HEK293 (cell line): ENCODE results near the gene PALD1.

Experiments used
- CTCF ChIA-PET: fragments of 350-600 bp; formaldehyde crosslinking; extraction: SDS; loops from one replicate; lab custom pipeline; 2021; ENCODE audit warnings: antibody characterized with exemption; lab: Yijun Ruan, JAX
- POLR2A ChIA-PET: fragments of 300-600 bp; formaldehyde crosslinking; extraction: SDS; loops from one replicate; lab custom pipeline; 2020; ENCODE audit warnings: antibody characterized with exemption, inconsistent platforms; lab: Yijun Ruan, JAX
- H3K27ac ChIP-seq: fragments of 200-500 bp; sonication (Bioruptor generic); 2 replicates; pipeline ENCODE4 v1.5.1; 2014; ENCODE audit warnings: low read depth, low read length, control low read depth, inconsistent platforms; ENCODE audit errors: extremely low read depth
- H3K36me3 ChIP-seq, 2 experiments: fragments of 200-500 bp in 1 of 2; sonication (Bioruptor generic) in 1 of 2; 1 replicate in 1 of 2; 2 replicates in 1 of 2; pipeline ENCODE4 v1.5.1; 2014 to 2017; ENCODE audit warnings: inconsistent platforms in 2 of 2, low read length in 2 of 2; ENCODE audit not compliant: control insufficient read depth in 2 of 2, insufficient read depth in 1 of 2
- H3K4me1 ChIP-seq: fragments of 200-500 bp; sonication (Bioruptor generic); 2 replicates; pipeline ENCODE4 v1.5.1; 2014; ENCODE audit warnings: mild to moderate bottlenecking, low read length, inconsistent platforms; ENCODE audit not compliant: control insufficient read depth, insufficient read depth
- H3K4me3 ChIP-seq: 2 replicates; pipeline ENCODE4 v1.5.1; 2011; ENCODE audit warnings: low read depth, mild to moderate bottlenecking, control low read depth, low read length, moderate library complexity
- H3K9me3 ChIP-seq: fragments of 200-500 bp; sonication (Bioruptor generic); 2 replicates; pipeline ENCODE4 v1.5.1; 2014; ENCODE audit warnings: low read depth, low read length, inconsistent platforms; ENCODE audit not compliant: control insufficient read depth, insufficient read depth
- BCL11B ChIP-seq: fragments of 450-650 bp; formaldehyde crosslinking; IDR thresholded peaks from 2 replicates; pipeline ENCODE4 v1.5.1; 2016; ENCODE audit warnings: low read depth, missing biosample characterization, missing genetic modification characterization
- GLIS2 ChIP-seq: fragments of 450-650 bp; formaldehyde crosslinking; IDR thresholded peaks from 2 replicates; pipeline ENCODE4 v1.5.1; 2016; ENCODE audit warnings: missing biosample characterization, missing genetic modification characterization
- KLF16 ChIP-seq: fragments of 450-650 bp; formaldehyde crosslinking; IDR thresholded peaks from 2 replicates; pipeline ENCODE4 v1.5.1; 2017; ENCODE audit warnings: missing biosample characterization, missing genetic modification characterization
- KLF9 ChIP-seq: fragments of 450-650 bp; formaldehyde crosslinking; IDR thresholded peaks from 2 replicates; pipeline ENCODE4 v1.5.1; 2016; ENCODE audit warnings: missing biosample characterization, missing genetic modification characterization, low read depth
- OVOL3 ChIP-seq: fragments of 450-650 bp; formaldehyde crosslinking; IDR thresholded peaks from 2 replicates; pipeline ENCODE4 v1.5.1; 2016; ENCODE audit warnings: missing biosample characterization, missing genetic modification characterization
- RBAK ChIP-seq: fragments of 450-650 bp; formaldehyde crosslinking; IDR thresholded peaks from 2 replicates; pipeline ENCODE4 v1.5.1; 2016; ENCODE audit warnings: missing biosample characterization, missing genetic modification characterization
- SALL2 ChIP-seq: fragments of 450-650 bp; formaldehyde crosslinking; IDR thresholded peaks from 2 replicates; pipeline ENCODE4 v1.5.0; 2017; ENCODE audit warnings: missing biosample characterization, mild to moderate bottlenecking, missing genetic modification characterization, borderline replicate concordance
- SP7 ChIP-seq: fragments of 450-650 bp; formaldehyde crosslinking; IDR thresholded peaks from 2 replicates; pipeline ENCODE4 v1.5.1; 2016; ENCODE audit warnings: missing biosample characterization, missing genetic modification characterization
- ZBTB48 ChIP-seq: fragments of 450-650 bp; formaldehyde crosslinking; IDR thresholded peaks from 2 replicates; pipeline ENCODE4 v1.5.1; 2016; ENCODE audit warnings: missing biosample characterization, missing genetic modification characterization
- ZNF146 ChIP-seq: fragments of 450-650 bp; formaldehyde crosslinking; IDR thresholded peaks from 2 replicates; pipeline ENCODE4 v1.5.1; 2016; ENCODE audit warnings: missing biosample characterization, missing genetic modification characterization
- ZNF19 ChIP-seq: fragments of 450-650 bp; formaldehyde crosslinking; IDR thresholded peaks from 2 replicates; pipeline ENCODE4; 2016; ENCODE audit warnings: missing biosample characterization, missing genetic modification characterization, low read depth
- ZNF23 ChIP-seq: fragments of 450-650 bp; formaldehyde crosslinking; IDR thresholded peaks from 2 replicates; pipeline ENCODE4 v1.5.1; 2016; ENCODE audit warnings: missing biosample characterization, missing genetic modification characterization, borderline replicate concordance
- ZNF324 ChIP-seq: fragments of 450-650 bp; formaldehyde crosslinking; IDR thresholded peaks from 2 replicates; pipeline ENCODE4 v1.5.1; 2016; ENCODE audit warnings: missing biosample characterization, missing genetic modification characterization
- ZNF341 ChIP-seq: fragments of 450-650 bp; formaldehyde crosslinking; IDR thresholded peaks from 2 replicates; pipeline ENCODE4; 2016; ENCODE audit warnings: low read depth, missing biosample characterization, missing genetic modification characterization
- ZNF426 ChIP-seq: fragments of 450-650 bp; formaldehyde crosslinking; IDR thresholded peaks from 2 replicates; pipeline ENCODE4 v1.5.1; 2017; ENCODE audit warnings: missing biosample characterization, missing genetic modification characterization, mild to moderate bottlenecking, inconsistent platforms, moderate library complexity
- ZNF664 ChIP-seq: fragments of 450-650 bp; formaldehyde crosslinking; IDR thresholded peaks from 2 replicates; pipeline ENCODE4 v1.5.1; 2016; ENCODE audit warnings: missing biosample characterization, missing genetic modification characterization
- ZNF785 ChIP-seq: fragments of 450-650 bp; formaldehyde crosslinking; IDR thresholded peaks from 2 replicates; pipeline ENCODE4 v1.5.1; 2016; ENCODE audit warnings: missing biosample characterization, missing genetic modification characterization
- ZSCAN30 ChIP-seq: fragments of 450-650 bp; IDR thresholded peaks from 2 replicates; pipeline ENCODE4 v1.5.1; 2018; ENCODE audit warnings: missing biosample characterization, mild to moderate bottlenecking, missing genetic modification characterization, moderate library complexity
- TF ChIP-seq, protein P1 (sequence below): fragments of 450-650 bp; formaldehyde crosslinking; IDR thresholded peaks from 2 replicates; pipeline ENCODE4 v1.5.1; 2016; ENCODE audit warnings: missing biosample characterization, missing genetic modification characterization
- TF ChIP-seq, protein P2 (sequence below): fragments of 450-650 bp; formaldehyde crosslinking; optimal IDR thresholded peaks from 2 replicates; pipeline ENCODE3; 2016; ENCODE audit warnings: missing biosample characterization, mild to moderate bottlenecking, missing genetic modification characterization
- TF ChIP-seq, protein P3 (sequence below): fragments of 450-650 bp; formaldehyde crosslinking; IDR thresholded peaks from 2 replicates; pipeline ENCODE4 v1.5.1; 2016; ENCODE audit warnings: missing biosample characterization, missing genetic modification characterization
- TF ChIP-seq, protein P4 (sequence below): fragments of 450-650 bp; formaldehyde crosslinking; IDR thresholded peaks from 2 replicates; pipeline ENCODE4 v1.5.1; 2016; ENCODE audit warnings: missing biosample characterization, missing genetic modification characterization

The PALD1 gene

DNA sequence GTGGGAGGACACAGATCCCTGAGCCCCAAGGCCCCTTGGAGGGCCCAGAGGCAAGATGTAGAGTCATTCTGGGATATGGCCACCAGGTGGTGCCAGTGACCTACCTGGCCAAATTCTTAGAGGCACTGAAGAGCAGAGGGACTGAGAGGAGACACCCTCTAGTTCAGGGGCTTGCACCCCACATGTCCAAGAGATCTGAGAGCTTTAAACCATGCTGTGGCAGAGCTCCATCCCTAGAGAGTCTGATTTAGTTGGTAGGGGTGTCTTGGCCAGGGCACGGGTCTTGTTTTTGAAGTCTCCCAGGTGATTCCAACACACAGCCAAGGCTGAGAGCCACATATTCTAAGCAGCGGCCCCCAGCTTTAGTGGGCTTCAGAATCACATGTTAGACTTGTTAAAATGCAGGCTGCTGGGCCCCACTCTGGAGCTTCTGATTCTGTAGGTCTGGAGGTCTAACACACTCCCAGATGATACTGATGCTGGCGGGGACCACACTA is 71.4 kb downstream of the PALD1 start (continued):
- TF ChIP-seq, protein P1, sequence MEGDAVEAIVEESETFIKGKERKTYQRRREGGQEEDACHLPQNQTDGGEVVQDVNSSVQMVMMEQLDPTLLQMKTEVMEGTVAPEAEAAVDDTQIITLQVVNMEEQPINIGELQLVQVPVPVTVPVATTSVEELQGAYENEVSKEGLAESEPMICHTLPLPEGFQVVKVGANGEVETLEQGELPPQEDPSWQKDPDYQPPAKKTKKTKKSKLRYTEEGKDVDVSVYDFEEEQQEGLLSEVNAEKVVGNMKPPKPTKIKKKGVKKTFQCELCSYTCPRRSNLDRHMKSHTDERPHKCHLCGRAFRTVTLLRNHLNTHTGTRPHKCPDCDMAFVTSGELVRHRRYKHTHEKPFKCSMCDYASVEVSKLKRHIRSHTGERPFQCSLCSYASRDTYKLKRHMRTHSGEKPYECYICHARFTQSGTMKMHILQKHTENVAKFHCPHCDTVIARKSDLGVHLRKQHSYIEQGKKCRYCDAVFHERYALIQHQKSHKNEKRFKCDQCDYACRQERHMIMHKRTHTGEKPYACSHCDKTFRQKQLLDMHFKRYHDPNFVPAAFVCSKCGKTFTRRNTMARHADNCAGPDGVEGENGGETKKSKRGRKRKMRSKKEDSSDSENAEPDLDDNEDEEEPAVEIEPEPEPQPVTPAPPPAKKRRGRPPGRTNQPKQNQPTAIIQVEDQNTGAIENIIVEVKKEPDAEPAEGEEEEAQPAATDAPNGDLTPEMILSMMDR (tag by site-specific recombination) = peak; percentile 82
- TF ChIP-seq ZNF19 (tag by site-specific recombination) (no peak), GLIS2 (tag by site-specific recombination) (no peak), KLF16 (no peak), ZNF426 (no peak), ZBTB48 (tag by site-specific recombination) (0 out of 2 replicates have a peak, but pooled peaks have one; percentile 62), ZNF324 (tag by site-specific recombination) (no peak), OVOL3 (no peak)

DNA sequence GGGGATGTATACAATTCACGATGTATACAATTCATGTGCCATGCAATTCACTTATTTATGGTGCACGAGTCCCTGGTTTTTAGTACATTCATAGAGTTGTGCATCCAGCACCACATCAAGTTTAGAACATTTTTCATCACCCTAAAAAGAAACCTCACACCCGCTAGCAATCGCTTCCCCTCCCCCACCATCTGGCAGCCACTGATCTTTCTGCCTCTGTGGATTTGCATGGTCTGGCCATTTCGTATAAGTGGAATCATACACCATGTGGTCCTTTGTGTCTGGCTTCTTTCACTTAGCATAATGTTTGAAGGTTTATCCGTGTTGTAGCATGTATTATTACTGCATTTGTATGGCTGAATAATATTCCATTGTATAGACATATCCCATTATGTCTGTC is 71.9 kb downstream of the PALD1 start:
- TF ChIP-seq, protein P2, sequence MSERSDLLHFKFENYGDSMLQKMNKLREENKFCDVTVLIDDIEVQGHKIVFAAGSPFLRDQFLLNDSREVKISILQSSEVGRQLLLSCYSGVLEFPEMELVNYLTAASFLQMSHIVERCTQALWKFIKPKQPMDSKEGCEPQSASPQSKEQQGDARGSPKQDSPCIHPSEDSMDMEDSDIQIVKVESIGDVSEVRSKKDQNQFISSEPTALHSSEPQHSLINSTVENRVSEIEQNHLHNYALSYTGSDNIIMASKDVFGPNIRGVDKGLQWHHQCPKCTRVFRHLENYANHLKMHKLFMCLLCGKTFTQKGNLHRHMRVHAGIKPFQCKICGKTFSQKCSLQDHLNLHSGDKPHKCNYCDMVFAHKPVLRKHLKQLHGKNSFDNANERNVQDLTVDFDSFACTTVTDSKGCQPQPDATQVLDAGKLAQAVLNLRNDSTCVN (tag by site-specific recombination) = no peak
- TF ChIP-seq ZNF146 = peak; percentile 75
- Histone ChIP-seq H3K4me1 (0 out of 2 replicates have a peak, but pooled peaks cover 2% of the 10 kb centered on the region), H3K36me3 (peaks cover 0 to 37% of the 10 kb centered on the region in 2 experiments; a peak in 2 of 3 replicates), H3K27ac (no peak overlapping the region), H3K4me3 (no peak overlapping the region), H3K9me3 (no peaks in the 10 kb centered on the region)
- POLR2A ChIA-PET = no interaction called here
- CTCF ChIA-PET = interaction anchor here (0.5 to 4.3 kb wide), 31 partner anchors 10 to 762 kb away, joined by 3 to 35 read pairs (median 4); no protein-coding TSS in a partner anchor

DNA sequence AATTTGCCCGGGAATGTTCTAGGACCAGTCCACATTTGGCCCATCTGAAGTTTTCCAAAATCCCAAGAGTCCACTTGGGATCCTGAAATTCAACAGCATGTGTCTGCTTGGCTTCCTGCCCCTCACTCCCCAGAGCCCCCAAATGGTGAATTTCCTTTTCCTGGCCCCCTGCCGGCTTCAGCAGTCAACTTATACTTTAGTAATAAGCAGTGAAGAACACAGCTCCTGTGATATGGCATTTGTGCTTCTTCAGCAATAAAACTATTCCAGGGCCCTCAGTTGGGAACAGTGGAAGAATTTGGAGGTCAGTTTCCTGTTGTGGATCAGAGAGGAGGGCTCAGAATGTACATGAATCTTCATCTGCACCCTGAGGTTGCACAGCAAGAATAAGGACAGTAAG is 72.9 kb downstream of the PALD1 start:
- POLR2A ChIA-PET = no interaction called here
- H3K36me3 ChIP-seq = peaks cover 0 to 37% of the 10 kb centered on the region in 2 experiments; a peak in 1 of 3 replicates

More for the DNA sequence above, 72.9 kb downstream of the PALD1 start:
- no peak for TF ChIP-seq ZNF785 (tag by site-specific recombination)
- no peak for TF ChIP-seq ZNF341 (tag by site-specific recombination)
- TF ChIP-seq ZNF23 (tag by site-specific recombination) = no peak
- TF ChIP-seq SP7 (tag by site-specific recombination) = no peak
- no peak for TF ChIP-seq BCL11B (tag by site-specific recombination)
- TF ChIP-seq KLF9 (tag by site-specific recombination) = no peak
- TF ChIP-seq, protein P3, sequence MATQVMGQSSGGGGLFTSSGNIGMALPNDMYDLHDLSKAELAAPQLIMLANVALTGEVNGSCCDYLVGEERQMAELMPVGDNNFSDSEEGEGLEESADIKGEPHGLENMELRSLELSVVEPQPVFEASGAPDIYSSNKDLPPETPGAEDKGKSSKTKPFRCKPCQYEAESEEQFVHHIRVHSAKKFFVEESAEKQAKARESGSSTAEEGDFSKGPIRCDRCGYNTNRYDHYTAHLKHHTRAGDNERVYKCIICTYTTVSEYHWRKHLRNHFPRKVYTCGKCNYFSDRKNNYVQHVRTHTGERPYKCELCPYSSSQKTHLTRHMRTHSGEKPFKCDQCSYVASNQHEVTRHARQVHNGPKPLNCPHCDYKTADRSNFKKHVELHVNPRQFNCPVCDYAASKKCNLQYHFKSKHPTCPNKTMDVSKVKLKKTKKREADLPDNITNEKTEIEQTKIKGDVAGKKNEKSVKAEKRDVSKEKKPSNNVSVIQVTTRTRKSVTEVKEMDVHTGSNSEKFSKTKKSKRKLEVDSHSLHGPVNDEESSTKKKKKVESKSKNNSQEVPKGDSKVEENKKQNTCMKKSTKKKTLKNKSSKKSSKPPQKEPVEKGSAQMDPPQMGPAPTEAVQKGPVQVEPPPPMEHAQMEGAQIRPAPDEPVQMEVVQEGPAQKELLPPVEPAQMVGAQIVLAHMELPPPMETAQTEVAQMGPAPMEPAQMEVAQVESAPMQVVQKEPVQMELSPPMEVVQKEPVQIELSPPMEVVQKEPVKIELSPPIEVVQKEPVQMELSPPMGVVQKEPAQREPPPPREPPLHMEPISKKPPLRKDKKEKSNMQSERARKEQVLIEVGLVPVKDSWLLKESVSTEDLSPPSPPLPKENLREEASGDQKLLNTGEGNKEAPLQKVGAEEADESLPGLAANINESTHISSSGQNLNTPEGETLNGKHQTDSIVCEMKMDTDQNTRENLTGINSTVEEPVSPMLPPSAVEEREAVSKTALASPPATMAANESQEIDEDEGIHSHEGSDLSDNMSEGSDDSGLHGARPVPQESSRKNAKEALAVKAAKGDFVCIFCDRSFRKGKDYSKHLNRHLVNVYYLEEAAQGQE (tag by site-specific recombination) = no peak
- TF ChIP-seq ZNF664 (tag by site-specific recombination) = no peak
- no peak for TF ChIP-seq ZSCAN30
- TF ChIP-seq, protein P4, sequence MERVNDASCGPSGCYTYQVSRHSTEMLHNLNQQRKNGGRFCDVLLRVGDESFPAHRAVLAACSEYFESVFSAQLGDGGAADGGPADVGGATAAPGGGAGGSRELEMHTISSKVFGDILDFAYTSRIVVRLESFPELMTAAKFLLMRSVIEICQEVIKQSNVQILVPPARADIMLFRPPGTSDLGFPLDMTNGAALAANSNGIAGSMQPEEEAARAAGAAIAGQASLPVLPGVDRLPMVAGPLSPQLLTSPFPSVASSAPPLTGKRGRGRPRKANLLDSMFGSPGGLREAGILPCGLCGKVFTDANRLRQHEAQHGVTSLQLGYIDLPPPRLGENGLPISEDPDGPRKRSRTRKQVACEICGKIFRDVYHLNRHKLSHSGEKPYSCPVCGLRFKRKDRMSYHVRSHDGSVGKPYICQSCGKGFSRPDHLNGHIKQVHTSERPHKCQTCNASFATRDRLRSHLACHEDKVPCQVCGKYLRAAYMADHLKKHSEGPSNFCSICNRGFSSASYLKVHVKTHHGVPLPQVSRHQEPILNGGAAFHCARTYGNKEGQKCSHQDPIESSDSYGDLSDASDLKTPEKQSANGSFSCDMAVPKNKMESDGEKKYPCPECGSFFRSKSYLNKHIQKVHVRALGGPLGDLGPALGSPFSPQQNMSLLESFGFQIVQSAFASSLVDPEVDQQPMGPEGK (tag by site-specific recombination) = no peak
- TF ChIP-seq SALL2 (tag by site-specific recombination) = no peak
- no peak for TF ChIP-seq RBAK (tag by site-specific recombination)
- Histone ChIP-seq H3K9me3 (no peaks in the 10 kb centered on the region), H3K4me3 (no peak overlapping the region), H3K27ac (no peak overlapping the region), H3K4me1 (no peaks in the 10 kb centered on the region)
- CTCF ChIA-PET = interaction anchor here (0.6 to 4.3 kb wide), 13 partner anchors 9 to 351 kb away, joined by 3 to 35 read pairs (median 6); no protein-coding TSS in a partner anchor
